ENCODE data around the gene TMEM209.
"Not testable (repeated sequence)": the region's sequence is repeated elsewhere in the genome, so short reads cannot be mapped to it uniquely, and the experiment has no call there.

Gene TMEM209

GRCh38 chr7:130127404-130127803, 77.8 kb downstream of the TMEM209 start:
- no peak for DNase-seq (ENCODE audit: low read depth in 2 of 2)

GRCh38 chr7:130126840-130127239, 78.4 kb downstream of the TMEM209 start:
- DNase-seq (ENCODE audit: low read depth in 2 of 2) = not testable (repeated sequence)

- no peak for DNase-seq (ENCODE audit: low read depth in 2 of 2)
These were observed 80.5 kb downstream of the TMEM209 start for GRCh38 chr7:130124711-130125110.

GRCh38 chr7:130123501-130123900, 81.7 kb downstream of the TMEM209 start:
- no peak for DNase-seq (ENCODE audit: low read depth in 2 of 2)

GRCh38 chr7:130118801-130119200, 86.4 kb downstream of the TMEM209 start:
- no peak for DNase-seq (ENCODE audit: low read depth in 2 of 2)

GRCh38 chr7:130118294-130118693, 86.9 kb downstream of the TMEM209 start:
- DNase-seq (ENCODE audit: low read depth in 2 of 2) = no peak

- DNase-seq (ENCODE audit: low read depth in 2 of 2) = no peak
These were observed 90.4 kb downstream of the TMEM209 start for GRCh38 chr7:130114776-130115175.

Measured in stimulated activated CD4-positive, alpha-beta T cell treated with anti-CD3 and anti-CD28 coated beads, Interleukin-12 subunit alpha, Interleukin-12 subunit beta, amount 100 ng/mL, for 24 hours (primary cell).